ENCODE data around the gene EYA4.
"Not testable (repeated sequence)": the region's sequence is repeated elsewhere in the genome, so short reads cannot be mapped to it uniquely, and the experiment has no call there.

Gene EYA4

GRCh38 chr6:133358574-133359150 lies 117.5 kb downstream of the EYA4 start:
- DNase-seq, result no peak

- DNase-seq, result no peak
Observed at GRCh38 chr6:133359256-133359655, 118.1 kb downstream of the EYA4 start.

DNA sequence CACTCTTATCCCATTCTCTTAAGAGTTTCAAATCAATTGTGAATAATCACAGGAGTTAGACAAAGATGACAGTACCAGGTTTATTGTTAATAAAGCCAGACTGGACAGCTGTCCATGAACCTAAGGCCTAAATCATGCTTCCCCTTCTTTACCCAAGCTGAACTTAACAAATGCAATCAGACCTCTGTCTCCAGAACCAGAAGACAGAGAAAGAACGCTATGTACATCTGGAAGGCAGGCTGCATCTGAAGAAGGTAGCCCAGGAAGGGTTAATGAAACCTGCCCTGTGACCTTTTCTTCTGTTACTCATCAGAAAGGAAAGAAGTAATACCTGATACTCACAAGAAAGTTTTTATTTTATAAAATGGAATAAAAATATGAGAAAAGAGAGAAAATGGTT lies 118.6 kb downstream of the EYA4 start:
- DNase-seq, result no peak

GRCh38 chr6:133360194-133360593 lies 119.0 kb downstream of the EYA4 start:
- DNase-seq, result no peak

GRCh38 chr6:133362813-133363212 lies 121.7 kb downstream of the EYA4 start:
- DNase-seq, result no peak

GRCh38 chr6:133368664-133369063 lies 127.5 kb downstream of the EYA4 start:
- DNase-seq, result no peak

GRCh38 chr6:133369773-133370272 lies 128.7 kb downstream of the EYA4 start:
- no peak for DNase-seq

GRCh38 chr6:133376743-133377142 lies 135.6 kb downstream of the EYA4 start:
- DNase-seq, result no peak

DNA sequence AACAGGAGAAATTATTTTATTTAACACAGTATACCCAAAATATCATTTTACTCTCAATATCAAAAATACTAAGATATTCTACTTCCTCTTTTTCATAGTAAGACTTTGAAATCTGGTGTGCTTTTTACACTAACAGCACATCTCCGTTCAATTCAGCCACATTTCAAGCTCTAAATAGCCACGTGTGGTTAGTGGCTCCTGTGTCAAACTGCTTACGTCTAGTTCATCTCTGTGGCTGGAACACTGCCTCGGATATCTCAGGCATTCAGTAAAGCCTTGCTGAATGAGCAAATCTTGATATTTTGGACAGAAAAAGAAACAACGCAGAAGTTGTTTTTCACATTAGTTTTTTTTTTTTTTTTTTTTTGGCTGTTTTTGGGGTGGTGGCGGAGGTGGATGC lies 136.1 kb downstream of the EYA4 start:
- DNase-seq, result no peak

GRCh38 chr6:133380047-133380446 lies 138.9 kb downstream of the EYA4 start:
- no peak for DNase-seq

DNA sequence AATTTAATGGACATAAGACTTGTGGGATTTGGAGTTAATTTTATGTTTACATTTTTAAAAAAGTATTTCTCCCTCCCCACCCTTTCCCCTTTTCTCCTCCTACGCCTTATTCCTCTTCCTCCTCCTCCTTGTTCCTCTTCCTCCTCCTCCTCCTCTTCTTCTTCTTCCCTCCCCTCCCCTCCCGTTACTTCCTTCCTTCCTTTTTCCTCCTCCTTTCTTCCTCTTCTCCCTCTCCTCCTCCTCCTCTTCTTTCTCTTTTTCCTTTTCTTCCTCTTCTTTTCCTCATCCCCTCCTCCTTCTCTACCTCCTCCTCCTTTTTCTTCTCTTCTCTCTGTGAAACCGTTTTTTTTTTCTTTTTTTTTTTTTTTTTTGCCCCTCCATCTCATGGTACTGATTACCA lies 139.6 kb downstream of the EYA4 start:
- no peak for DNase-seq

DNA sequence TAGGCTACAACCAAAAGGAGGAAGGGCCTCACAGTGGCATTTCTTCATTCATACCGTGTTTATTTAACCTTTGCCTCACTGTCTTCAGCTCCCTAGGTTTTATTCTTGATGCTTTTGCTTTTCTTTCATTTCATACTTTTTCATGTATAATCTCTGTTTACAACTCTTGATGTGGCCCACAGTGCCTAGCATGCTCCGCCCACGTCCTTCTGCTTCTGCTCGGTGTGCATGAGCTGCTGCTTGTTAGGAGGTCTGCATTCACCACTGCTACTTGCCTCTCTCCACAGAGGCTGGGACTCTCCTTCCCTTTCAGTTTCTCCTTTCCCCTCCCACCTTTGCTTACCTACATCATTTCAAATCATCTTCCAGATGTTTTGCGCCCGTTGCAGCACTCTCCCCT lies 147.6 kb downstream of the EYA4 start:
- no peak for DNase-seq

- DNase-seq, result no peak
Observed at GRCh38 chr6:133390168-133390567, 149.0 kb downstream of the EYA4 start.

GRCh38 chr6:133392015-133392414 lies 150.9 kb downstream of the EYA4 start:
- no peak for DNase-seq

GRCh38 chr6:133392641-133393040 lies 151.5 kb downstream of the EYA4 start:
- no peak for DNase-seq

- no peak for DNase-seq
Observed at GRCh38 chr6:133393891-133394290, 152.7 kb downstream of the EYA4 start.

- DNase-seq, result no peak
Observed at GRCh38 chr6:133394630-133395029, 153.5 kb downstream of the EYA4 start.

GRCh38 chr6:133396233-133396983 lies 155.3 kb downstream of the EYA4 start:
- no peak for DNase-seq

- DNase-seq, result no peak
Observed at GRCh38 chr6:133396984-133397348, 155.8 kb downstream of the EYA4 start.

- not testable (repeated sequence) for DNase-seq
Observed at GRCh38 chr6:133397601-133398000, 156.4 kb downstream of the EYA4 start.

DNA sequence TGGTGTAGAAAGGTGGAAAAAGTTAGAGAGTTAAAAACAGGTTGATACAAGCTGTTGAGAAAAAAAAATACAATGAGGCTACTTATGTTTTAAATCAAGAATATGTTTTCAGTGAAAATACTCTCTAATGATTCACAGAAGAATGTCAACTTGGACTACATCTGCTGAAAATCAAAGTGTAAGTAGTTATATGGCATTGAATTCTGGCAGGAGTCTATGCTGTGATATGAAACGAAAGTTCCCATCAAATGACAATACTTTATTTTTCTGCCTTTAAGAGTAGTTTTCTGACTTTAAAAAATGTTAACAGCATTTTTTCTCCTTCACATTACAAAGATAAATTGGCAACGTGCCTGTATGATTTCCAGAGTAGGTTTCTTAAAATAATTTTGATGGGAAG lies 158.3 kb downstream of the EYA4 start:
- DNase-seq, result no peak

- DNase-seq, result no peak
Observed at GRCh38 chr6:133404151-133404550, 163.0 kb downstream of the EYA4 start.

GRCh38 chr6:133404728-133405127 lies 163.6 kb downstream of the EYA4 start:
- no peak for DNase-seq

- no peak for DNase-seq
Observed at GRCh38 chr6:133407320-133408100, 166.4 kb downstream of the EYA4 start.

All from CD4-positive, alpha-beta T cell treated with Interleukin-12 subunit alpha and Interleukin-12 subunit beta, for 1 hour (primary cell).